ENCODE data around the gene ZNF175. TPM values are rescaled to one million over a fixed set of nuclear protein-coding genes. Genes with fewer than 3 reads are reported as not detected.

ZNF175 gene
- polyA plus RNA-seq, 3 donors: 1.3 to 3.3 (median 1.5) TPM

DNA sequence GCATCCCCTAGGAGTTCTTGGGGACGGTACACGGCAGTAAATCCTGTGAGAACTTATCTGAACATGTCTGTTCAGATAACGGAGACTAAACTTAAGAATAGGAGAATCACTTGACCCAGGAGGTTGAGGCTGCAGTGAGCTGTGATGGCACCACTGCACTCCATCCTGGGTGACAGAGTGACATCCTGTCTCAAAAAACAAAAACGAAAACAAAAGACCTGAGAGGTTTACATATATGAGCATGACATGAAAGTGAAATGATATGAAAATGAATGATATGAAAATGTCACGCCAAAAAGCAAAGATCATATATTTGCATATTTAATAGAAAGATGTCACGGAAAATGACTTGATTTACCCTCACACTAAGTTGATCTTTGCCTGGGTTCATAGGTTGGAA lies 5.8 kb downstream of the ZNF175 start:
- WGBS, 3 donors: 87 to 94% (median 92%) methylated on average over 6 of the region's 6 CpGs
- no peak overlapping the region for H3K27ac ChIP-seq (ENCODE audit: low read depth, low read length)

DNA sequence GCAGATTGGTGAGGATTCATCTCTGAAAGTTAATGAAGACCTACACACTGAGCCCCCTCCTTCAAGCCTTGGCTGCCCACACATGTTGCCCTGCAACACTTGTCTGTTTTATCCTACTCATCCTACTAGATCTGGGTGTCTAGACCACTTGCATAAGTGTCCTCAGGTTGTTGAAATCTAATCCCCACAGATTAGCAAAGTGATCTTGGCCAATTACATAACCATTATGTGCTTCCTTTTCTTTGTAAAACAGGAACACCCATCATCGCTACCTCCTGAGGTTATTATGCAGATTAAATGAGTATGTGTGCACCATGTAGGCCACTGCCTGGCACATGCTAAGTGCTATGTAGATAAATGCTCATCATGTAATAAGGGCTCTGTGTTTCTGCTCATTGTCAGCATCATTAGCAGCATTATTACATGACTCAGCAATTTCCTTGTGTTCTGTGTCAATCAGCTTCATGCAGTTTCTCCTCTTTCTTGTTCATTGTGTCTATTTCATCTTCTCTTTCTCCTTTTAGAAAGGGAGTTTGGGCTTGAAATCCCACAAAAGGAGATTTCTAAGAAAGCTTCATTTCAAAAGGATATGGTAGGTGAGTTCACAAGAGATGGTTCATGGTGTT lies 15.1 kb downstream of the ZNF175 start:
- WGBS, 3 donors: 48 to 95% (median 57%) methylated on average over 1 of the region's 1 CpG

DNA sequence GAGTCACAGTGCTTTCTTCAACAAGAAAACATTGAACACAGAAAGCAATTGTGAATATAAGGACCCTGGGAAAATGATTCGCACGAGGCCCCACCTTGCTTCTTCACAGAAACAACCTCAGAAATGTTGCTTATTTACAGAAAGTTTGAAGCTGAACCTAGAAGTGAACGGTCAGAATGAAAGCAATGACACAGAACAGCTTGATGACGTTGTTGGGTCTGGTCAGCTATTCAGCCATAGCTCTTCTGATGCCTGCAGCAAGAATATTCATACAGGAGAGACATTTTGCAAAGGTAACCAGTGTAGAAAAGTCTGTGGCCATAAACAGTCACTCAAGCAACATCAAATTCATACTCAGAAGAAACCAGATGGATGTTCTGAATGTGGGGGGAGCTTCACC lies 15.7 kb downstream of the ZNF175 start:
- no peak overlapping the region for H3K27ac ChIP-seq (ENCODE audit: low read depth, low read length)
- WGBS, 3 donors: 96 to 97% (median 97%) methylated on average over 4 of the region's 4 CpGs

More for the DNA sequence above, 15.1 kb downstream of the ZNF175 start:
- no peak overlapping the region for H3K27ac ChIP-seq (ENCODE audit: low read depth, low read length)

DNA sequence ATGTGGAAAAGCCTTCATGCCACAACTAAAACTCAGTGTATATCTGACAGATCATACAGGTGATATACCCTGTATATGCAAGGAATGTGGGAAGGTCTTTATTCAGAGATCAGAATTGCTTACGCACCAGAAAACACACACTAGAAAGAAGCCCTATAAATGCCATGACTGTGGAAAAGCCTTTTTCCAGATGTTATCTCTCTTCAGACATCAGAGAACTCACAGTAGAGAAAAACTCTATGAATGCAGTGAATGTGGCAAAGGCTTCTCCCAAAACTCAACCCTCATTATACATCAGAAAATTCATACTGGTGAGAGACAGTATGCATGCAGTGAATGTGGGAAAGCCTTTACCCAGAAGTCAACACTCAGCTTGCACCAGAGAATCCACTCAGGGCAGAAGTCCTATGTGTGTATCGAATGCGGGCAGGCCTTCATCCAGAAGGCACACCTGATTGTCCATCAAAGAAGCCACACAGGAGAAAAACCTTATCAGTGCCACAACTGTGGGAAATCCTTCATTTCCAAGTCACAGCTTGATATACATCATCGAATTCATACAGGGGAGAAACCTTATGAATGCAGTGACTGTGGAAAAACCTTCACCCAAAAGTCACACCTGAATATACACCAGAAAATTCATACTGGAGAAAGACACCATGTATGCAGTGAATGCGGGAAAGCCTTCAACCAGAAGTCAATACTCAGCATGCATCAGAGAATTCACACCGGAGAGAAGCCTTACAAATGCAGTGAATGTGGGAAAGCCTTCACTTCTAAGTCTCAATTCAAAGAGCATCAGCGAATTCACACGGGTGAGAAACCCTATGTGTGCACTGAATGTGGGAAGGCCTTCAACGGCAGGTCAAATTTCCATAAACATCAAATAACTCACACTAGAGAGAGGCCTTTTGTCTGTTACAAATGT lies 16.4 kb downstream of the ZNF175 start:
- no peak overlapping the region for H3K27ac ChIP-seq (ENCODE audit: low read depth, low read length)
- WGBS, 3 donors: 97 to 99% (median 98%) methylated on average over 9 of the region's 9 CpGs

DNA sequence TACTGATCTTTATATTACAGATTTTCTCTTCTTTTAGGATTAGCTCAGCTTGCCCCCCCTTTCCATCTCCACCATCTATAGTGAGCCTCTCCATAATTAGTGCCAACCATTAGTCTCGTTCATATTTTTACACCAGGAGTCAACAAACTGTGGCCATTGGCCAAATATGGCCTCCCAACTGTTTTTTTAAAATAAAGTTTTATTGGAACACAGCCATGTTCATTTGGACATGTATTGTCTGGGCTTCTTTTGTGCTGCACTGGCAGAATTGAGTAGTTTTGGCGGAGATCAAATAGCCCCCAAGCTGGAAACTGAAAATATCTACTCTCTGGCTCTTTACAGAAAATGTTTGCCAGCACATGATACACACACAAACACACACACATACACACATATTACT lies 18.4 kb downstream of the ZNF175 start:
- H3K27ac ChIP-seq (ENCODE audit: low read depth, low read length): no peak overlapping the region
- 96 to 100% (median 98%) methylated on average over 2 of the region's 2 CpGs for WGBS, 3 donors

DNA sequence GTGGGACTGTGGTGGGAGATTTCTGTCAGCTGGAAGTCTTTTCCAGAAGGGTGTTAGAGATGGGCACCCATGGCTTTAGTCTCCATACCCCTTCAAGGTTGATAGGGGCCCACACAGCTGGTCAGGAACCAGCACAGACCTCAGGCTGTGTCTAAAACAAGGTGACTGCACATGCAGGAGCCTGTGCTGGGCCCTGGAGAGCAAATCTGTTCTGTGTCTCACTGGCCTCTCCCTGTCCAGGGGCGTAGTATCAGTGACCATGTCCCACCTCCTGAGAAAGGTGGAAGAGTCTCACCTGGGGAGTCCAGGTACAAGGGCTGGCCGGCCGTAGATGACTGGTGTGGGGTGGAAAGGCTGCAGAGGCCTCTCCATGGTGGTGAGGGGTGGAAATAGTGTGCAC lies 19.4 kb downstream of the ZNF175 start:
- no peak overlapping the region for H3K27ac ChIP-seq (ENCODE audit: low read depth, low read length)
- WGBS, 3 donors: 80 to 98% (median 96%) methylated on average over 3 of the region's 3 CpGs

DNA sequence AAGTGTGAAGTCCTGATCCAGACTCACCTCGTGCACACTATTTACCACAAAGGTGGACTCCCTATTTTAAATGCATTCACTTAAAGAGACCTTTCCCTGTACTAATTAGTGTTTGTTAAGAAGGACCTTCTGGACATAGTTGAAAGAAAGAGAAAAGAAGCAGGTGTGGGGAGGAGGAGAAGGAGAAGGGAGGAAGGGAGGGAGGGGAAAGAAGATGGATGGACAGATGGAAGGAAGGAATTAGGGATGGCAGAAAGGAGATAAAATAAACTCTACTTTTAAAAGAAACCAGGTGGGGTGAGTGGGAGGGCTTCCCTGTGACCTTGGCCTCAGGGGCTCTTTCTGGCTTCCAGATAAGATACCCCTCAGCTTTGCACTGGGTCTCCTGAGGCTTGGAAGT lies 21.4 kb downstream of the ZNF175 start:
- WGBS, 3 donors: 61 to 77% (median 74%) methylated on average over 1 of the region's 1 CpG
- no peak overlapping the region for H3K27ac ChIP-seq (ENCODE audit: low read depth, low read length)

DNA sequence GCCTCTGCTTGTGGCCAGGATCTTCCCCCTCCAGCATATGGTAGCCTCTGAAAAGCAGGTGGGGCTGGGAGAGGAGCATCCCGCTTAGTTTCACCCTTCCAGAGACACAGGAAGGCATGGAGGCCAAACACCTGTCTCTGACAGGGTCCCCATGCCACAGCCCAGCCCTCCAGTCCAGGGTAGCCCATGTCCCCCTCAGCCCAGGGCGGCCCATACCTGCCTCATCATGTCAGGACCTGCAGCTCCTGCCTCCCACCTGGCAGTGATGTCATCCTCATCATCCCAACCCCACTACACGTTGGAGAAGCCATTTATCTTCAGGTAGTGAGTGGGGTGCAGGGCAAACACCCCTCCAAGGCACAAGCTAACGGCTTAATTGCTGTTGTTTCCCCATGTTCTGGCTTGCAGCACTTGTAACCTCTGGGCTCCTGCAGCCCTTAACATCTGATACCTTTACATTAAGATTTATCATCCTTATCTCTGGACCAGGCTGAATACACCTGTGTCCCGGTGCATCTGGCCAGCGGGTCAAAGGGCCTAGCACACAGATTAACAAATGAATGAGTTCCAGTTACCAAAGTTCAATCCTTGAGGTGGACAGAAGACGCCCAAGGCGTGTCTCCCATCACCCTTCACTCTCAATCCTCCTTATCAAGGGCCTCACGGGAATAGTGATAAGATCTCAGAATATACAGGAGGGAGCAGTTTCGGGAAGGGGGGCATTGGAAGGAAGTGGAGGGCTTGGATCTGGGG lies 22.2 kb downstream of the ZNF175 start:
- no peak overlapping the region for H3K27ac ChIP-seq (ENCODE audit: low read depth, low read length)
- 23 to 37% (median 36%) methylated on average over 10 of the region's 10 CpGs for WGBS, 3 donors

DNA sequence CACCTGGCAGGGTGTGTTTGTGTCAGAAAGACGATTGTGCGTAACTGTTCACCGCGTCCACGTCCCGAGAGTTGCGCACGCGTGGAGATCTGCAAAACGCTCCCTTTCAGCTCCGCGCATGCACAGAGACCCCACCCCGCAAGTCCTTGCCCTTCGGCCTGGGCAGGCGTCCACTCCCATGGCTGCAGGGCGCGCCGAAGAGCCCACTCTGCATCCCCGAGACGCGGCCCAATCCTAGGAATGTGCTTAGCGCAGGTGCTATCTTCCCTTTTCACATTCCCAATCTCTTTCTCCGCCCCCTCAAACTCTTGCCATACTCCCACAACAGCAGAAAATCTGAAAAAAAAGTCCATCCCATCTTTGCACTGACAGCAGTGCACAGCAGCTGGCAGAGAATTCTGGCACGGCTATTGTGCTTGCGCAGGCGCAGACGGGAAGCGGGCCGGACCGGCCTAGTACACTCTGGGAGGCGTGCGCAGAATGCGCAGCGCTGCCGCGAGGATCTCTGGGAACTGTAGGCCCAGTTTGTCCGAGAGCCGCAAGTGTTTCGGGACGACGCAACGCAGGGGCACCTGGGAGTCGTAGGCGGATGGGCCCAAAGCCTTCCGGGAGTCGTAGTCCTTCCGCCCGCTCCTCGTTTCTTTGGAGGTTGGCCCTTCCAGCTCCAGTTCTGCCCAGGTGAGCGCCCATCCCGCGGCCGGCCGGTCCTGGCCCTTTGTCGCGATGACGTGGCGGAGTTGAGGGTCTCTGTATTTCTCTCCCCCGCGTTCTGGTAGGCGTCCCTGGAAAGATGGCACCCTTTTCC lies 23.1 kb downstream of the ZNF175 start:
- WGBS, 3 donors: 0 to 1% (median 1%) methylated on average over 61 of the region's 61 CpGs
- no peak overlapping the region for H3K27ac ChIP-seq (ENCODE audit: low read depth, low read length)

DNA sequence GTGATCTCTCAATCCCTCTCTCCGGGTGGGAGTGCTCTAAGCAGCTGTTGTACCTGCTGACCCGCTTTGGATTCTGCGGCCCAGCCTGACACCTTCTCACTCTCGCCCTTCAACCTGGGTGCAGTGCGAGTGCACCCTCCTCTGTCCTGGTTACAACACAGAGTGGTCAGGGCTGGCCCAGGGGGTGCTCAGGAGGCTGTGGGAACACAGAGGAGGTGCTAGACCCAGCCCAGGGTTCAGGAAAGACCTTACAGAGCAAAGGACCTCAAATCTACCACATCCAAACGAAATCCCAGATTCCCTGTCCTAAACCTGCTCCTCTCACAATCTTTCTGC lies 23.7 kb downstream of the ZNF175 start:
- WGBS, 3 donors: 4 to 23% (median 17%) methylated on average over 5 to 6 of the region's 6 CpGs
- no peak overlapping the region for H3K27ac ChIP-seq (ENCODE audit: low read depth, low read length)

DNA sequence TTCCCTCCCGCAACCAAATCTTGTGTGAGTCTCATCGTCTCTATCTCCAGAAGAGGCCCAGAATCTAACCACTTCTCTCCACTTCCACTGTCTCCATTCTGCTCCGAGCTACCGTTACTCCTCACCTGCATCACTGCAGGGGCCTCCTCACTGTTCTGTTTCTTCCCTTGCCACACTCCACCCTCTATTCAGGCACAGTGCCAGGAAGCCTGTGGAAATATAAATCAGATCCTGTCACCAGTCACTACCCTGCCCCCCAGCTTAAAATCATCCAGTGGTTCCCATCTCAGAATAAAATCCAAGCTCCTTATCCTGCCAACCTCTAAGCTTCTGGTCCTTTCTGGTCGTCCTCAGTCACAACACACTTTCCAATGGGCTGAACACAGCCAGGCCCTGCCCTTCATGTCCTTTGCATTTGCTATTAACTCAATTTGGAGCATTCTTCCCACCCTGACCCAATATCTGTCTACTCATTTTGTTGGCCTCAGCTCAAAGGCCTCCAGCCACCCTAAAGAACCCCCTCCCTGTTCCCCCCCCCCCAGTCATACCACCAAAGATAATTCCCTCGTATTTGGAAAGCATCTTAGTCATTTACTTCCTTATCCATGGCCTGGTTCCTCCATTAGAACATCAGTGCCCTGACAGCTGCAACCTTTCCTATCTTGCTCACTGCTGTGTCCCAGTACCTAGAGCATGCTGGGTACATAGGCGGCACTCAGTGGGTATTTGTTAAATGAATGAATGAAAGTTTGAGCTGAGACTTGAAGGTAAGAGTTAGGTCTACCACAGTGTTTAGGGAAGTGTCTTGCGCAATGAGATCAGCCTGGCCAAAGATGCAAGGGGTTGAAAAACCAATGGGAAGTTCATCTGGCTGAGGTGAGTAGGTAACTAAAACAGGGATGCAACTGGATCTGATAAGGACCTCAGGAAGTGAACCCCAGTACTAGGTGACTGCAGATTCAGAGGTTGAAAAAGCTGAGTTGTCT lies 24.4 kb downstream of the ZNF175 start:
- 75 to 87% (median 81%) methylated on average over 8 of the region's 8 CpGs for WGBS, 3 donors

DNA sequence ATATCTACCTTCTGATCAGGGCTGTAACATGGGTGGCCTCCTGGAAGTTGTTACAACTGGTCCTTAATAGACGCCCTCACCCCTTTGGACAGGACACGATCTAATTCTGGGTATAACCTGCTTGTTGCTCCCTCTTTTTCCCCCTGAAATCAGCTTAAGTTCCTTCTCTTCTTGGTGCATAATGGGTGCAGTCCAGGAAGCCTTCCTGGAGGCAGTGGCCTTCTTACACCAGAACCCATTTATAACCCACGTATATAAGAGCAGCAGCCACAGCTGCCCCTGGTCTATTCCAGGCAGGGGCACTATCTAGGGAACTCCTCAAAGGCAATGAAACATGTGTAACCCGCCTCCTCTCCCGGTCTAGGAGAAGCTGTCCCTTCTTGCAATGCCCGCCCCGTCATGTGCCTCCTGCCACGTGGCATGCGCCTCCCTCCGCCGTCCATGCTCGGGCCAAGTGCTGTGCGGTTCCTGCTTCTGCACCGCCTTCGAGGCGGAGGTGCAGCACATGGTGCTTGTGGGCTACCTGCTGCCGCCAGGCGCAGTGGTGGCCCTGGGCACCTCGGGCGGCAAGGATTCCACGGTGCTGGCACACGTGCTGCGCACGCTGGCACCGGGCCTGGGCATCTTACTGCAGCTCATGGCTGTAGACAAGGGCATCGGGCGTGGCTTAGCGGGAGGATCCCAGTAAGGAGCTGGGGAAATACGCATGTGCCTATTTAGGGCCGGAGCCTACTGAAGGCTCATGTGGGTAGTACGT lies 27.3 kb downstream of the ZNF175 start:
- no peak overlapping the region for H3K27ac ChIP-seq (ENCODE audit: low read depth, low read length)
- WGBS, 3 donors: 95 to 96% (median 95%) methylated on average over 31 of the region's 31 CpGs

More for the DNA sequence above, 24.4 kb downstream of the ZNF175 start:
- no peak overlapping the region for H3K27ac ChIP-seq (ENCODE audit: low read depth, low read length)

DNA sequence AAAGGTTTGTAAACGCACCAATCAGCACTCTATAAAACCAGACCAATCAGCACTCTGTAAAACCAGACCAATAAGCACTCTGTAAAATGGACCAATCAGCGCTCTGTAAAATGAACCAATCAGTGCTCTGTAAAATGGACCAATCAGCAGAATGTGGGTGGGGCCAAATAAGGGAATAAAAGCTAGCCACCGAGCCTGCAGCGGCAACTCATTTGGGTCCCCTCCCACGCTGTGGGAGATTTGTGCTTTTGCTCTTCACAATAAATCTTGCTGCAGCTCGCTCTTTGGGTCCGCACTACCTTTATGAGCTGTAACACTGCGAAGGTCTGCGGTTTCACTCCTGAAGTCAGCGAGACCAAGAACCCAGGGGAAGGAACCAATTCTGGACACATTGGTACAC lies 28.0 kb downstream of the ZNF175 start:
- H3K27ac ChIP-seq (ENCODE audit: low read depth, low read length): no peak overlapping the region
- WGBS, 3 donors: 94 to 97% (median 95%) methylated on average over 10 of the region's 10 CpGs

DNA sequence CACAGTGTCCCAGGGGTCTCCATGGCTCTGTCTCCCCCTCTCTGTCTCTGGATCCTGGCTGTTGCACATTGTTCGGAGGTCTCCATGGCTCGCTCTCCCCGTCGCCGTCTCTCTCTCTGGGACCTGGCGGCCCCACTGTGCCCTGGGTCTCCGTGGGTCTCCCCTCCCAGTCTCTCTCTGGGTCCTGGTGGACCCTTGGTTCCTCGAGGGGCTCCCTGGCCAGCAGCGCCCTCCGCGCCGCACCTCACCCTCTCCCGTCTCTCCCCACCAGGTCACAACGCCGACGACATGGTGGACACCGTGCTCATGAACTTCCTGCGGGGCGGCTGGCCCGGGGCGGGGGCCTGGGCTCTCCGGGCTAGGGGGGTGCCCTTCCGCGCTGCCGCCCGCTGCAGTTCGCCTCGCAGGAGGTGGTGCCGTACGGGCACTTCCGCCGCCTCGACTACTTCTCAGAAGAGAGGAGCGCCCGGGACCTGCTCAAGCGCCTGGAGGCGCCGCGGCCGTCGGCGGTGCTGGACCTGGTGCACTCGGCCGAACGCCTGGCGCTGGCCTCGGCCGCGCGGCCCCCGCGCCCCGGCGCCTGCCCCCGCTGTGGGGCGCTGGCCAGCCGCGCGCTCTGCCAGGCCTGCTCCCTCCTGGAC lies 30.0 kb downstream of the ZNF175 start:
- 17 to 36% (median 18%) methylated on average over 50 to 59 of the region's 59 CpGs for WGBS, 3 donors
- no peak overlapping the region for H3K27ac ChIP-seq (ENCODE audit: low read depth, low read length)

DNA sequence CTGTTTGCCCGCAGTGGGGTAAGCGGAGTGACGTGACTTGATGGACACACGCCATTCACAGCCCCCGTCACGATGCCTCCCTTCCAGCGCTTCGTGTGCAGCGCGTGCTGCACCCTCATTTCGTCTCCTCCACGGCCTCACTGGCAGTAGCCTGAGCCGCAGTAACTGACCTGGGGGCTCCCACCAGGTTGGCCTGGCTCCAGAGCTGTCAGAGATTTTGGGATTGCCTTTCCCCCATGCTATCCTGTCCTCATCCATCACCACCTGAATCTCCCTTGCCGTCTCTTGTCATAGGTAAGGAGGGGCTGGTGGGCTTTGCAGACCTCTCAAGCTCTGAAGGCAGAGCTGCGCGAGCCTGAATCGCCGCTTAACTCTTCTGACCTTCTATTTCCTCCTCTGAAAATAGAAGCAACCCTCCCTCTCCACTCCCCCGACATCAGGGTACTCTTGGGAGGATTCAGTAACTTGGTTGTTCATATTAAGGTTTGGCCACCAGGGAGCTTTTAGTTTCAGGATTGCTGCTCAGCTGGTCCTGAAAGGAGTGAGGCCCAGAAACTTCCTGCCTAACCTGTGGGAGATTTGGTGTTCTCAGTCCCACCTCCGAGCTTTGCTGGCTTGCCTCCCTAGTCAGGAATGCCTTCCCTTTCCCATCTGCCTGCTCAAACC lies 31.2 kb downstream of the ZNF175 start:
- no peak overlapping the region for H3K27ac ChIP-seq (ENCODE audit: low read depth, low read length)
- WGBS, 3 donors: 84 to 92% (median 89%) methylated on average over 20 of the region's 20 CpGs

DNA sequence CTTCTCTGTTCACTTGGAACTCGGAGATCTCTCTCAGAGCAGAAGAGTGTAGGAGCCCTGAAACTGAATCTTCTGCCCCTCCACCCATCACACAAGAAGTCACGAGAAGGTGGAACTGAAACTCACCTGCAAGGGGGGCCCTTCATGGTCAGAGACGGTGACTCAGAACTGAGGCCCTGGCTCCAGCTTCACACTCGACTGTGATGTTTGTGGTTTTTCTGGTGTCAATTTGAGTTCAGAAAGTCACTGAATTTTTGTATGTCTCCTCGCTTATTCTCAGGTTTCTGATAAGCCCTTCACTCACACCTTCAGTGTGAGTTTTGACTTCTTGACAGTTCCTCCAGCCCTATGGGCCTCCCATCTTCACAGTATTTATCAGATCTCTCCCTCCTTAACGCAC lies 36.0 kb downstream of the ZNF175 start:
- H3K27ac ChIP-seq (ENCODE audit: low read depth, low read length): no peak overlapping the region
- 56 to 70% (median 65%) methylated on average over 6 of the region's 6 CpGs for WGBS, 3 donors

All from adipose tissue (tissue), 3 donors.